Stomach (tissue), 9 donors: Measurements from ENCODE around the gene RASSF3. TPM values are rescaled to one million over a fixed set of nuclear protein-coding genes. Genes with fewer than 3 reads are reported as not detected.

Experiments used
- DNase-seq, 2 donors: peaks; one replicate each; pipeline versions ENCODE4 v3.0.0 to v3.0.0-alpha.2; 2013 to 2019
- H3K27ac ChIP-seq, 5 donors: fragments of 200-600 bp in 4 of 5; sonication (generic) in 4 of 5; one replicate each; pipeline ENCODE4 v1.5.1; 2013 to 2019; ENCODE audit warnings: mild to moderate bottlenecking in 1 of 5, moderate library complexity in 1 of 5
- H3K27me3 ChIP-seq, 3 donors: fragments of 200-600 bp; sonication (generic); one replicate each; pipeline ENCODE4 v1.5.1; 2017 to 2019; ENCODE audit warnings: mixed run types in 1 of 3
- H3K36me3 ChIP-seq, 4 donors: fragments of 200-600 bp; sonication (generic); 1 replicate in 3 of 4; 2 replicates in 1 of 4; pipeline ENCODE4 v1.5.1; 2016 to 2019
- H3K4me1 ChIP-seq, 4 donors: fragments of 200-600 bp; sonication (generic); one replicate each; pipeline ENCODE4 v1.5.1; 2016 to 2019
- H3K4me3 ChIP-seq, 4 donors: fragments of 200-600 bp; sonication (generic) in 3 of 4; one replicate each; pipeline ENCODE4 v1.5.1; 2016 to 2019; ENCODE audit warnings: mild to moderate bottlenecking in 1 of 4
- H3K9me3 ChIP-seq, 4 donors: fragments of 200-600 bp; sonication (generic); one replicate each; pipeline ENCODE4 v1.5.1; 2016 to 2019
- CTCF ChIP-seq, 7 experiments: fragments of 450-650 bp in 4 of 7; fragments of 200-600 bp in 3 of 7; sonication (generic) in 3 of 7; IDR thresholded peaks; one replicate each; pipeline ENCODE4 v1.5.1; 2016 to 2019; ENCODE audit warnings: antibody characterized with exemption in 7 of 7, control low read depth in 2 of 7, mild to moderate bottlenecking in 1 of 7
- EP300 ChIP-seq: sonication (generic); formaldehyde crosslinking; IDR thresholded peaks from one replicate; pipeline ENCODE4 v1.6.1; 2017; ENCODE audit warnings: antibody characterized with exemption
- POLR2A ChIP-seq, 4 donors: fragments of 450-650 bp; IDR thresholded peaks; one replicate each; pipeline ENCODE4 v1.6.1; 2016; ENCODE audit warnings: antibody characterized with exemption in 4 of 4, control low read depth in 2 of 4, mild to moderate bottlenecking in 1 of 4, moderate library complexity in 1 of 4
- POLR2AphosphoS5 ChIP-seq, 3 donors: sonication (generic); formaldehyde crosslinking; IDR thresholded peaks; one replicate each; pipeline ENCODE4 v1.6.1; 2016; ENCODE audit warnings: antibody characterized with exemption in 3 of 3
- WGBS, 5 donors: extraction: QIAGEN DNeasy Blood & Tissue Kit in 3 of 5; methylation state at CpG; one replicate each; pipeline versions ENCODE4 v1.1.5 to v1.1.7; 2013 to 2018; 5-methylcytosine and 5-hydroxymethylcytosine counted together
- intact Hi-C: fragments of 100-400 bp; cut with DNase I; formaldehyde crosslinking; loops from one replicate; pipeline ENCODE4 v1.15.1; 2023; ENCODE audit warnings: low total_unique reads
- polyA plus RNA-seq, 3 donors: library from polyadenylated mRNA; stranded (reverse); fragments of 200-250 nt; gene quantifications; one replicate each; pipeline ENCODE4 v1.2.3, GENCODE V29; 2013
- total RNA-seq, 5 donors: library from RNA; depleted of rRNA; stranded (reverse); fragments of >200 nt; gene quantifications; one replicate each; pipeline versions ENCODE4 v1.1.0 to v1.2.3, GENCODE V29; 2014 to 2016
- donor health status: healthy with polysubstance abuse.
- donor health status: Bipolar disorder and iron deficiency.
- donor health status: healthy.

RASSF3 gene
- total and polyA plus RNA-seq, 8 donors: 29.3 to 109 (median 54.8) TPM

DNA sequence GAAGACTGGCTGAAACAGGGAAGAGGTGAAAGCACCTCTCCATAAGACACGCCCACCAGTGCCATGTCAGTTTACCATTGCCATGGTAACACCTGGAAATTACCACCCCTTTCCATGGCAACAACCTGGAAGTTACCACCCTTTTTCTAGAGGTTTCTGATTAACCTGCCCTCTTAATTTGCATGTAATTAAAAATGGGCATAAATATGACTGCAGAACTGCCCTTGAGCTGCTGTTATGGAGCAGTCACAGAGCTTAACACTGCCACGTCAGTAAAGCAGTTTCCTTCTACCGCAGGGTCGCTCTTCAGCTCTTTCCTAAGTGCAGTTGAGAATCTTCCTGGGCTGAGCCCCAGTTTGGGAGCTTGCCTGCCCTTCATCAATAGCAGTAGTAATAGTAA is 55.2 kb downstream of the RASSF3 start:
- H3K4me1 ChIP-seq: peaks cover 57 to 95% (median 76%) of the 10 kb centered on the region in 4 donors
- H3K27me3 ChIP-seq: no peaks in the 10 kb centered on the region
- intact Hi-C loops: no loop called here
- H3K27ac ChIP-seq: peak overlapping the region; percentile 77 to 91 (median 86)
- no peaks in the 10 kb centered on the region for H3K9me3 ChIP-seq
- TF ChIP-seq EP300 (no peak), POLR2AphosphoS5 (IDR thresholded peaks at IDR 0.05) (peak in 1 of 3 donors; percentile 58)
- peak in 1 of 2 donors; percentile 73 for DNase-seq
- no peaks in the 10 kb centered on the region for H3K36me3 ChIP-seq
- H3K4me3 ChIP-seq: peak overlapping the region in 1 of 4 donors; percentile 2
- 9 to 42% (median 27%) methylated on average over 4 of the region's 4 CpGs for WGBS, 5 donors

DNA sequence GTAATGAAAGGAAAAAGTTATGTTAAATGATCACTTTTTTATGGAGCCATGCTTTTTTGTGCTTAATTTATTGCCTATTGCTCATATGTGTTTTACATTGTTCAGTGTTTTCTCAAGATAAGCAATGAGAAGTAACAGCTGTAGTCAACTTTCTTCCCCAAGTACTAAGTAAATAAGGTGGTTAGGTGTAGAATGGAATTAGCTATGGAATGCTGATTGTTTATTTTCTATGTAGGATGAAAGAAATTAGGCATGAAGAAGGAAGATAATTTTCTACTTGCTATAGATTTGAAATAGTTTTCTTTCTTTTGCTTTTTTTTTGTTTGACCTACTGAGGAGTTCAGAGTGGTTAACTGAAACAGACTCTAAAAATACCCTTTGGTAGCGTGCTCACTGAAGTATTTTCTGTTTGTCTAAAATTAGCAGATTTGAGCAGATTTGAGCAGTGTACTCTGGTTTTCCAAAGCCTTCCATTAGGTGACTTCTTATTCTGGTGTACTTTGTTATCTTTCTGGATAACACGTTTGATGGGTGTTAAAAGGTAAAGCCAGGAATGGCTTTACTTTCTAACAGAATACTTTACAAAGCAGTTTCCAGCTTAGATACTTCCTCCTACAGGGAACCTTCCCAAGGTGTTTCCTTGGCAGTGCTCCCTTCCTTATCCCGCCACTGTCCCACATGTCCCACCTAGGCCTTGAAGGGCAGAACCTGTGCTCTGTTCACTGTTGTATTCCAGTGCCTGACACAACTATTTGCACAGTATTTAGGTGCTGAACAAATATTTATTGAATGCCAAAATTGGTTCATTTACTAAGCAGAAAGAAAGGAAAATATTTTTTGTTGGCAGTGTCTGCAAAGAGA is 56.0 kb downstream of the RASSF3 start:
- WGBS, 5 donors: 16 to 35% (median 23%) methylated on average over 3 of the region's 3 CpGs
- TF ChIP-seq EP300 (no peak), POLR2AphosphoS5 (IDR thresholded peaks at IDR 0.05) (peak in 2 of 3 donors; percentile 5 to 11)
- DNase-seq: peak in 1 of 2 donors; percentile 54
- intact Hi-C loops: no loop called here
- Histone ChIP-seq H3K27me3 (no peaks in the 10 kb centered on the region), H3K4me3 (peak overlapping the region in 1 of 4 donors; percentile 2), H3K36me3 (no peaks in the 10 kb centered on the region), H3K4me1 (peaks cover 65 to 97% (median 82%) of the 10 kb centered on the region in 4 donors), H3K9me3 (no peaks in the 10 kb centered on the region), H3K27ac (peak overlapping the region; percentile 77 to 91 (median 86))

GRCh38 chr12:64667793-64668192 is 57.5 kb downstream of the RASSF3 start:
- TF ChIP-seq POLR2AphosphoS5 (IDR thresholded peaks at IDR 0.05) (no peak), EP300 (no peak), CTCF (IDR thresholded peaks at IDR 0.05) (no peak)
- no peaks in the 10 kb centered on the region for H3K9me3 ChIP-seq
- DNase-seq: peak in 1 of 2 donors; percentile 51
- H3K4me3 ChIP-seq: no peak overlapping the region
- WGBS, 5 donors: 37 to 77% (median 49%) methylated on average over 2 of the region's 2 CpGs
- no peaks in the 10 kb centered on the region for H3K27me3 ChIP-seq
- H3K4me1 ChIP-seq: peaks cover 80 to 100% (median 92%) of the 10 kb centered on the region in 4 donors
- no peaks in the 10 kb centered on the region for H3K36me3 ChIP-seq
- peak overlapping the region; percentile 37 to 91 (median 86) for H3K27ac ChIP-seq
- intact Hi-C loops: no loop called here

DNA sequence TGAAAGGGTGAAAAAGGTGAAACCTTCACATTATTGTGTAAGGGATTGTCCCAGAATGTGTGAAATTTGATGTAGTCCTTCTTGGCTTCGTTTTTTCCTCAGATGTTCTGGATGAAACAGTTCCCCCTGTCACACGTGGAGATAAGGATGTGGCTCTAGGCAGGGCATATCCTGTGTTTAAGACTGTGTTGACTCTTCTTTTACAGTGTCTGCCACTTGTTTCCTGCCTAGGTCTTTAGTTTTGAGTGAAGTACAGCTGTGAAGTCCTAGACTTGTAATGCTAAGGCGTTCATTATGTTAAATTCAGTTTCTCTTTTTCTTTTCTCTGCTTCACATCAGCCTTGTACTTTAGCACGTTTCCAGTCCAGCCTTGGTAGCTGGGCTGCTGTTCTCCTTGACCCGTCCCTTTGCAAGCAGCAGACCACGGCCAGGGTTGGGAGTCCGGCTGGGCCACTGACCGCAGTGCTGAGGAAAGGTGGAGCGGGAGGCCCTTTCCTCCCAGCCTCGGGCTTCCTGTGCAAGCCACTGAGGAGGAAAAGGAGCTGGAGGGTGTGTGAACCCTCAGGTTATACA is 59.1 kb downstream of the RASSF3 start:
- 6 to 20% (median 10%) methylated on average over 10 of the region's 10 CpGs for WGBS, 5 donors
- Histone ChIP-seq H3K4me1 (peaks cover 96 to 100% (median 99%) of the 10 kb centered on the region in 4 donors), H3K9me3 (no peaks in the 10 kb centered on the region), H3K36me3 (no peaks in the 10 kb centered on the region), H3K27me3 (no peaks in the 10 kb centered on the region), H3K4me3 (peak overlapping the region in 3 of 4 donors; percentile 18 to 27 (median 27)), H3K27ac (peak overlapping the region; percentile 53 to 91 (median 86))
- TF ChIP-seq POLR2AphosphoS5 (IDR thresholded peaks at IDR 0.05) (peak in 2 of 3 donors; percentile 8 to 16), POLR2A (IDR thresholded peaks at IDR 0.05) (no peak), EP300 (no peak), CTCF (IDR thresholded peaks at IDR 0.05) (no peak)
- DNase-seq: peak; percentile 66 to 73
- intact Hi-C loops: no loop called here

DNA sequence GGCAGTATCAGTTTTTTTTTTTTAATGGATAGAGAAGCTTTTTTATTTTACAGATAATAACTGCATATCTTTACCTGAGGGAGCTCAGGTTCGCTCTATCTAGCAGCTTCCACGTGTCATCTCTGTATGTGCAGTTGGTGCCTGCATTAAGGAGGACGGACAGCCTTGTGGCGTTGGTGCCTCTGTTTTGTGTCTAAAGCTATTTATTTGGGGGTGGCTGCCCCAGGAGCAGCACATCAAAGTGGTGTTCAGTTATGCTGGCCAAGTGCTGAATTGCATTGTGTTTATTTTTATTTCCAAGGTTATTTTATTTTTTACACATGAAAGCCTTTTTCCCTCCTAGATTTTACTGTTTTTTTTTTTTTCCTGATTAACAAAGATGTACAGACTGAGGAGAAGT is 59.7 kb downstream of the RASSF3 start:
- Histone ChIP-seq H3K36me3 (no peaks in the 10 kb centered on the region), H3K27ac (peak overlapping the region; percentile 40 to 91 (median 86)), H3K4me3 (peak overlapping the region in 1 of 4 donors; percentile 27), H3K4me1 (peaks cover 97 to 100% (median 99%) of the 10 kb centered on the region in 4 donors), H3K9me3 (no peaks in the 10 kb centered on the region), H3K27me3 (no peaks in the 10 kb centered on the region)
- peak in 1 of 2 donors; percentile 47 for DNase-seq
- intact Hi-C loops: loop anchor here (10.0 kb wide), 1 partner anchor 55 kb away; the partner anchor contains the start of gene RASSF3
- WGBS, 5 donors: 18 to 45% (median 20%) methylated on average over 4 of the region's 4 CpGs
- TF ChIP-seq CTCF (IDR thresholded peaks at IDR 0.05) (no peak), POLR2AphosphoS5 (IDR thresholded peaks at IDR 0.05) (no peak), EP300 (no peak), POLR2A (IDR thresholded peaks at IDR 0.05) (no peak)
